K562 treated with DMSO at 1 percent for 4 hours (cell line): ENCODE measurements around the gene IL33. TPM values are rescaled to one million over a fixed set of nuclear protein-coding genes. Genes with fewer than 3 reads are reported as not detected.

ENCODE experiments used
- total RNA-seq: library from RNA; unstranded; fragments of 300-600 nt; gene quantifications from 2 replicates; pipeline ENCODE4 v1.2.3, GENCODE V29; 2022; ENCODE audit not compliant: insufficient read depth

Gene IL33, protein sequence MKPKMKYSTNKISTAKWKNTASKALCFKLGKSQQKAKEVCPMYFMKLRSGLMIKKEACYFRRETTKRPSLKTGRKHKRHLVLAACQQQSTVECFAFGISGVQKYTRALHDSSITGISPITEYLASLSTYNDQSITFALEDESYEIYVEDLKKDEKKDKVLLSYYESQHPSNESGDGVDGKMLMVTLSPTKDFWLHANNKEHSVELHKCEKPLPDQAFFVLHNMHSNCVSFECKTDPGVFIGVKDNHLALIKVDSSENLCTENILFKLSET
- not detected in 2 replicates for total RNA-seq

DNA sequence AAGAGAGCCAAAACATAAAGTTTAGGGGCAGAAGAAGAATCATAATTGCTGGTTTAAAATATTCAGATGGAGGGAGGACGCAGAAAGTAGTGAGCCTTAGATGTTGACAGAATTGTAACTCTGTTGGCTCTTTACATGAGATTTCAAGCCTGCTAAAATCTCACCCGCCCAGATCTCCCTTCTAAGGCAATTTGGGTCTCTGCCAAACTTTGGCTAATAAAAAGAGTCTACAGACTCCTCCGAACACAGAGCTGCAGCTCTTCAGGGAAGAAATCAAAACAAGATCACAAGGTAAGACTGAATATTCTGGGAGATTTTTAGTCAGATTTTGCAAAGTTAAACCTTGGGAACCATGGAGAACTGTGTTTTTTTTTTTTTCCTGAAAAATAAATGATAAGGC, at the start of gene IL33:
Gene IL33 (plus strand): TSS at position 246 of the 400 bp plus-strand sequence. CDS start 25,888 bp downstream, outside the sequence.

Other genes starting within 250 kb of the IL33 start
- gene RANBP6, start 200.2 kb upstream of the IL33 start, total RNA-seq = 5.5 and 9.8 TPM in 2 replicates
- gene TPD52L3, start 112.6 kb downstream of the IL33 start, total RNA-seq = not detected in 2 replicates
- gene UHRF2, start 197.4 kb downstream of the IL33 start, total RNA-seq = 7.8 and 8.5 TPM in 2 replicates